Sigmoid colon (tissue), 7 donors: ENCODE results near the gene GCM1. TPM values are rescaled to one million over a fixed set of nuclear protein-coding genes. Genes with fewer than 3 reads are reported as not detected.

Experiments used
- DNase-seq: peaks from one replicate; pipeline ENCODE4 v3.0.0-alpha.2; 2019
- H3K27ac ChIP-seq, 4 donors: fragments of 200-600 bp; sonication (generic); one replicate each; pipeline ENCODE4 v1.5.1; 2016 to 2019; ENCODE audit warnings: mild to moderate bottlenecking in 1 of 4
- H3K27me3 ChIP-seq, 3 donors: fragments of 200-600 bp; sonication (generic); one replicate each; pipeline ENCODE4 v1.5.1; 2019; ENCODE audit warnings: mild to moderate bottlenecking in 1 of 3
- H3K36me3 ChIP-seq, 4 donors: fragments of 200-600 bp; sonication (generic); one replicate each; pipeline ENCODE4 v1.5.1; 2016 to 2019
- H3K4me1 ChIP-seq, 4 donors: fragments of 200-600 bp; sonication (generic); one replicate each; pipeline ENCODE4 v1.5.1; 2017 to 2019
- H3K4me3 ChIP-seq, 4 donors: fragments of 200-600 bp; sonication (generic); one replicate each; pipeline ENCODE4 v1.5.1; 2017 to 2019; ENCODE audit warnings: mild to moderate bottlenecking in 2 of 4, moderate library complexity in 1 of 4
- H3K9me3 ChIP-seq, 4 donors: fragments of 200-600 bp in 3 of 4; sonication (generic) in 3 of 4; one replicate each; pipeline versions ENCODE4 v1.5.1 to v1.6.1; 2013 to 2019
- CTCF ChIP-seq, 4 experiments: fragments of 450-650 bp in 3 of 4; fragments of 200-600 bp in 1 of 4; IDR thresholded peaks; one replicate each; pipeline ENCODE4 v1.5.1; 2016 to 2019; ENCODE audit warnings: antibody characterized with exemption in 4 of 4, mild to moderate bottlenecking in 3 of 4, moderate library complexity in 2 of 4
- EP300 ChIP-seq, 4 donors: sonication (generic); formaldehyde crosslinking; IDR thresholded peaks; one replicate each; pipeline ENCODE4 v1.6.1; 2017; ENCODE audit warnings: antibody characterized with exemption in 4 of 4
- POLR2A ChIP-seq, 2 donors: fragments of 450-650 bp; IDR thresholded peaks; one replicate each; pipeline ENCODE4 v1.6.1; 2016; ENCODE audit warnings: antibody characterized with exemption in 2 of 2, mild to moderate bottlenecking in 2 of 2, moderate library complexity in 2 of 2
- POLR2AphosphoS5 ChIP-seq, 4 donors: sonication (generic); formaldehyde crosslinking; IDR thresholded peaks; one replicate each; pipeline ENCODE4 v1.6.1; 2017; ENCODE audit warnings: antibody characterized with exemption in 4 of 4
- WGBS, 2 donors: extraction: QIAGEN DNeasy Blood & Tissue Kit; methylation state at CpG; one replicate each; pipeline ENCODE4 v1.1.7; 2013; 5-methylcytosine and 5-hydroxymethylcytosine counted together
- intact Hi-C: fragments of 100-400 bp; cut with DNase I; formaldehyde crosslinking; loops from one replicate; pipeline ENCODE4 v1.15.1; 2023
- polyA plus RNA-seq, 3 donors: library from polyadenylated mRNA; stranded (reverse); fragments of 200-250 nt; gene quantifications; one replicate each; pipeline ENCODE4 v1.2.3, GENCODE V29; 2013
- total RNA-seq, 4 donors: library from RNA; depleted of rRNA; stranded (reverse); fragments of >200 nt; gene quantifications; one replicate each; pipeline ENCODE4 v1.1.0, GENCODE V29; 2016
- donor health status: healthy with polysubstance abuse.
- donor health status: Bipolar disorder and iron deficiency.
- donor health status: healthy.

Gene GCM1
- total and polyA plus RNA-seq, 7 donors: 0.09 TPM; not detected in 6

GRCh38 chr6:53103993-53104675 lies 44.5 kb downstream of the GCM1 start:
- Histone ChIP-seq H3K36me3 (peaks cover 0 to 38% (median 17%) of the 10 kb centered on the region in 4 donors), H3K27ac (peak overlapping the region in 1 of 4 donors; percentile 45), H3K27me3 (no peaks in the 10 kb centered on the region), H3K9me3 (no peaks in the 10 kb centered on the region), H3K4me1 (peaks cover 0 to 20% (median 12%) of the 10 kb centered on the region in 4 donors), H3K4me3 (no peak overlapping the region)
- 90 to 93% methylated on average over 3 of the region's 3 CpGs for WGBS, 2 donors
- intact Hi-C loops: loop anchor here (2.0 kb wide), 2 partner anchors 63 to 381 kb away; no protein-coding TSS in a partner anchor
- no peak for DNase-seq
- TF ChIP-seq EP300 (IDR thresholded peaks at IDR 0.05): no peak
- TF ChIP-seq CTCF (IDR thresholded peaks at IDR 0.05): peak in 3 of 4 experiments; percentile 4 to 37 (median 17)
- no peak for TF ChIP-seq POLR2A (IDR thresholded peaks at IDR 0.05)
- no peak for TF ChIP-seq POLR2AphosphoS5 (IDR thresholded peaks at IDR 0.05)

GRCh38 chr6:53101006-53101405 lies 47.6 kb downstream of the GCM1 start:
- intact Hi-C loops: no loop called here
- no peak overlapping the region for H3K4me3 ChIP-seq
- TF ChIP-seq POLR2AphosphoS5 (IDR thresholded peaks at IDR 0.05) (no peak), CTCF (IDR thresholded peaks at IDR 0.05) (no peak), POLR2A (IDR thresholded peaks at IDR 0.05) (no peak), EP300 (IDR thresholded peaks at IDR 0.05) (no peak)
- WGBS, 2 donors: 97 to 98% methylated on average over 2 of the region's 2 CpGs
- H3K4me1 ChIP-seq: peaks cover 0 to 13% (median 8%) of the 10 kb centered on the region in 4 donors
- H3K9me3 ChIP-seq: no peaks in the 10 kb centered on the region
- DNase-seq: no peak
- H3K27ac ChIP-seq: no peak overlapping the region
- H3K36me3 ChIP-seq: peaks cover 21 to 69% (median 42%) of the 10 kb centered on the region in 4 donors
- H3K27me3 ChIP-seq: no peaks in the 10 kb centered on the region

DNA sequence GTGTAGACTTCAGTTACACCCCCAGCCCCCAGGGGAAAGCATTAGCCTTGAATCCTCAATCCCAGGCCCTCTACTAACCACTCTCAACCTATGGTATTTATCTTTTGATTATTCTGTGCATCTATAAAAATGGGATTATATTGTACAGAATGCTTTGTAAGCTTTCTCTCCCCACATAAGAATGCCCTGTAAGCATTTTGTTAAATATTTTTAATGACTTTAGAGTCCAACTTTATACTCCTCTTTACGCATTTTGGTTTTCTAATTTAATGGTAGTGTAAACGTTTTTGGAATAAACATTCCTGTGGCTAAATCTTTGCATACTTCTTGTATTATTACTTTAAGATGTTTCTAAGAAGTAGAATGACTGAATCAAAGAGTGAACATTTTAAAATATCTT lies 48.1 kb downstream of the GCM1 start:
- WGBS, 2 donors: 26 to 32% methylated on average over 2 of the region's 2 CpGs
- Histone ChIP-seq H3K9me3 (no peaks in the 10 kb centered on the region), H3K27ac (no peak overlapping the region), H3K4me1 (peaks cover 0 to 12% (median 7%) of the 10 kb centered on the region in 4 donors), H3K36me3 (peaks cover 26 to 73% (median 47%) of the 10 kb centered on the region in 4 donors), H3K4me3 (no peak overlapping the region), H3K27me3 (no peaks in the 10 kb centered on the region)
- intact Hi-C loops: no loop called here
- DNase-seq: no peak
- TF ChIP-seq CTCF (IDR thresholded peaks at IDR 0.05): no peak
- TF ChIP-seq POLR2AphosphoS5 (IDR thresholded peaks at IDR 0.05): no peak
- TF ChIP-seq EP300 (IDR thresholded peaks at IDR 0.05): no peak
- no peak for TF ChIP-seq POLR2A (IDR thresholded peaks at IDR 0.05)

DNA sequence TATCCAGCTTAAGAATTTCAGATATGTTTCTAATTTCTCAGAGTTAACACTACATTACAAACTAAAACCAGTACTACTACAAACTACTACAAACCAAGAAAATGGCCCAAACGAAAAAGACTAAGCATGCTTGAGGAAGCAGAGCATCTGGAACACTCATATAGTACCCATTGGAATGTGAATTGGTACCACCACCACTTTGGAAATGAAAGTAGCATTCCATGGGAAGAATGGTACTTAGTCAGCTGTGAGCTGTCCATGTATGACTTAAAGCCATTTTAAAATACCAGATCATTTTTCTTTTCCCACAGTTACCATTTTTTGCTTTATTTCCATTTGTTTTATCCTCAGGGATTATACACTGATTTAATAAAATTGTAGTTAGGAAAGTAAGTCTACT lies 52.9 kb downstream of the GCM1 start:
- Histone ChIP-seq H3K4me1 (no peaks in the 10 kb centered on the region), H3K27ac (no peak overlapping the region), H3K36me3 (peaks cover 41 to 99% (median 76%) of the 10 kb centered on the region in 4 donors), H3K9me3 (no peaks in the 10 kb centered on the region), H3K4me3 (no peak overlapping the region), H3K27me3 (no peaks in the 10 kb centered on the region)
- TF ChIP-seq EP300 (IDR thresholded peaks at IDR 0.05) (no peak), POLR2AphosphoS5 (IDR thresholded peaks at IDR 0.05) (no peak), POLR2A (IDR thresholded peaks at IDR 0.05) (no peak), CTCF (IDR thresholded peaks at IDR 0.05) (no peak)
- 67 to 76% methylated on average over 1 of the region's 1 CpG for whole genome bisulfite sequencing, 2 donors
- no peak for DNase-seq
- intact Hi-C loops: loop anchor here (5.0 kb wide), 1 partner anchor 622 kb away; no protein-coding TSS in a partner anchor
